Naive thymus-derived CD8-positive, alpha-beta T cell (primary cell): Measurements from ENCODE around the gene CDK10. TPM values are rescaled to one million over a fixed set of nuclear protein-coding genes. Genes with fewer than 3 reads are reported as not detected.
"Not testable (repeated sequence)": the region's sequence is repeated elsewhere in the genome, so short reads cannot be mapped to it uniquely, and the experiment has no call there.

Source experiments
- ATAC-seq, 2 donors: fragments of 150-1000 bp; cut with Tn5 transposase in 1 of 2; sonication (Bioruptor Pico), chemical (Tn5 transposase) in 1 of 2; 1 replicate in 1 of 2; 2 replicates in 1 of 2; pipeline ENCODE4 v1.10.0; 2021; ENCODE audit warnings: mild to moderate bottlenecking in 2 of 2, moderate library complexity in 2 of 2
- POLR2A ChIA-PET: fragments of 350-600 bp; sonication (Branson Sonifier 250); formaldehyde crosslinking; loops from one replicate; lab custom pipeline; 2021; ENCODE audit warnings: antibody characterized with exemption; lab: Charles Lee
- DNase-seq, 10 donors: peaks; one replicate each; pipeline versions ENCODE4 v3.0.0 to v3.0.0-alpha.2; 2020 to 2022
- H3K27ac Mint-ChIP-seq, 10 donors: one replicate each; pipeline ENCODE4 v1.8.0; 2020 to 2022; ENCODE audit warnings: mild to moderate bottlenecking in 10 of 10, mixed read lengths in 10 of 10, moderate library complexity in 4 of 10, inconsistent platforms in 1 of 10
- H3K27me3 Mint-ChIP-seq, 5 donors: one replicate each; pipeline ENCODE4 v1.8.0; 2021 to 2022; ENCODE audit warnings: mixed read lengths in 5 of 5
- H3K36me3 Mint-ChIP-seq, 3 donors: one replicate each; pipeline ENCODE4 v1.8.0; 2020 to 2022; ENCODE audit warnings: mixed read lengths in 3 of 3, mild to moderate bottlenecking in 2 of 3, inconsistent platforms in 1 of 3
- H3K4me1 Mint-ChIP-seq, 4 donors: one replicate each; pipeline ENCODE4 v1.8.0; 2021 to 2022; ENCODE audit warnings: mixed read lengths in 4 of 4
- H3K4me3 Mint-ChIP-seq, 10 donors: one replicate each; pipeline ENCODE4 v1.8.0; 2020 to 2022; ENCODE audit warnings: mild to moderate bottlenecking in 10 of 10, mixed read lengths in 10 of 10, moderate library complexity in 6 of 10, inconsistent platforms in 1 of 10
- H3K9me3 Mint-ChIP-seq, 9 donors: one replicate each; pipeline ENCODE4 v1.8.0; 2020 to 2022; ENCODE audit warnings: mixed read lengths in 9 of 9, mild to moderate bottlenecking in 3 of 9, inconsistent platforms in 1 of 9, moderate library complexity in 1 of 9
- polyA plus RNA-seq, 3 donors: library from polyadenylated mRNA; unstranded; fragments of 300-500 nt; fragmentation: Illumina TruSeq; gene quantifications; one replicate each; pipeline ENCODE4 v1.2.3, GENCODE V29; 2021
- total RNA-seq, 8 experiments: library from RNA in 2 of 8; stranded (reverse) in 2 of 8; gene quantifications; one replicate each; pipeline ENCODE4 v1.2.3 and lab custom pipeline; 2021 to 2026

CDK10 gene
- total and polyA plus RNA-seq, 5 experiments from 2014 or later, result 25.4 to 135 (median 63.3) TPM

DNA sequence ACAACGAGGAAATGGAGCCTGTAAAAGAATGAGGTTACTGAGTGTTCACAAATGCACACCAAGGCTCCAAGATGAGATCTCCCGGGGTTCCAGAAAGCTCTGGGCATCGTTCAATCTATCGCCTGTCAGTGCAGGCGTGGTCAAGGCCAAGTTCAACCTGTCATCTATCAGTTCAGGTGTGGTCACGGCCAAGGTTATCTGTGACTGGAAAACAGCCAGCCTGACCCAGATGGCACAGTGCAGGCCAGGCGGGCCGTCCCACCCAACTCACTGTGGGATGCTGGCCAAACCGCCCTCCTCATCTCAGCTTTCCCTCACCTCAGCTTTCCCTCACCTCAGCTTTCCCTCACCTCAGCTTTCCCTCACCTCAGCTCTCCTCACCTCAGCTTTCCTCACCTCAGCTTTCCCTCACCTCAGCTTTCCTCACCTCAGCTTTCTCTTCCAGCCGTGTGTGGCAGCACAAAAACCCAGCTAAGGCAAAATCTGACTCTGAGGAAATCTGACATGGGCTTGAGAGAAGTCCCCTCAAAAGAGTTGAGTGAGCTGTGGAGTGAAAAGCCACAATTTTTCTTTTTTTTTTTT is 31.3 kb upstream of the CDK10 start:
- H3K27ac Mint-ChIP-seq, result peak overlapping the region in 5 of 10 donors; percentile 39 to 85 (median 81)
- ATAC-seq (no peak), DNase-seq (no peak)
- POLR2A ChIA-PET, result no interaction called here
- H3K36me3 Mint-ChIP-seq, result peaks cover 0 to 29% (median 0%) of the 10 kb centered on the region in 3 donors
- no peaks in the 10 kb centered on the region for H3K9me3 Mint-ChIP-seq
- no peaks in the 10 kb centered on the region for H3K27me3 Mint-ChIP-seq
- H3K4me3 Mint-ChIP-seq, result peak overlapping the region in 7 of 10 donors; percentile 40 to 82 (median 77)
- peaks cover 11 to 45% (median 28%) of the 10 kb centered on the region in 4 donors for H3K4me1 Mint-ChIP-seq

DNA sequence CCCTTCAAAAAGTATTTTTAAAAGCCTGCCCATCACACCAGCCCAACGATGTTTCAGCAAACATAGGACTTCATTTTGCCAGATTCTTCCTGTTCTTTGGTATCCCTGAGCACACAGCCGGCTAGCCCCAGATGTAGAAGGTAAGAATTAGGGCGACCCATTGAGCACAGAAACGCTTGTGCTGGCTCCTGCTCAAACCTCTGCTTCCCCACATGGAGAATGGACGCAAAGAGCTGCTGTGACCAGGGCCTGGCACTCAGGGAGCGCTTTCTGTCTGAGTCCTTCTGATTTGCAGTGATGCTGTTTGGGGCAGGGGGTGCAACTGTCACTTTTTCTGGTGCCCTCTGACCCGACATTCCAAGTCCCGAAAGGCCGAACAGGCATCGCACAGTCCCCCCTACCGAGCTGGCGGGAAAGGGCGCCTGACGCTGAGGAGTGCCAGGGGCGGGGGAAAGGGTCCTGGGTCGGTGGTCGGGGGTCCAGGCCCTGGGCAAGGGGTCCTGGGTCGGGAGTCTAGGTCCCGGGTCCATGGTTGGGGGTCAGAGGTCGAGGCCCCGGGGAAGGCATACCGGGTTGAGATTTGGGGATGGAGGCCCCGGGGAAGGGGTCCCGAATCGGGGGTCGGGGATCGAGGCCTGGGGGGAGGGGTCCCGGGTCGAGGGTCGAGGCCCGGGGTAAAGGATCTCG is 29.9 kb upstream of the CDK10 start:
- DNase-seq (no peak), ATAC-seq (no peak)
- POLR2A ChIA-PET, result interaction anchor here (0.6 to 2.6 kb wide), 4 partner anchors 30 to 217 kb away, joined by 3 to 12 read pairs (median 8); partner anchors contain the start of genes CDK10, SPATA2L and TCF25
- H3K36me3 Mint-ChIP-seq, result peaks cover 0 to 25% (median 0%) of the 10 kb centered on the region in 3 donors
- H3K27me3 Mint-ChIP-seq, result no peaks in the 10 kb centered on the region
- peak overlapping the region; percentile 60 to 90 (median 80) for H3K27ac Mint-ChIP-seq
- no peaks in the 10 kb centered on the region for H3K9me3 Mint-ChIP-seq
- peak overlapping the region; percentile 72 to 88 (median 79) for H3K4me3 Mint-ChIP-seq
- peaks cover 11 to 46% (median 32%) of the 10 kb centered on the region in 4 donors for H3K4me1 Mint-ChIP-seq

DNA sequence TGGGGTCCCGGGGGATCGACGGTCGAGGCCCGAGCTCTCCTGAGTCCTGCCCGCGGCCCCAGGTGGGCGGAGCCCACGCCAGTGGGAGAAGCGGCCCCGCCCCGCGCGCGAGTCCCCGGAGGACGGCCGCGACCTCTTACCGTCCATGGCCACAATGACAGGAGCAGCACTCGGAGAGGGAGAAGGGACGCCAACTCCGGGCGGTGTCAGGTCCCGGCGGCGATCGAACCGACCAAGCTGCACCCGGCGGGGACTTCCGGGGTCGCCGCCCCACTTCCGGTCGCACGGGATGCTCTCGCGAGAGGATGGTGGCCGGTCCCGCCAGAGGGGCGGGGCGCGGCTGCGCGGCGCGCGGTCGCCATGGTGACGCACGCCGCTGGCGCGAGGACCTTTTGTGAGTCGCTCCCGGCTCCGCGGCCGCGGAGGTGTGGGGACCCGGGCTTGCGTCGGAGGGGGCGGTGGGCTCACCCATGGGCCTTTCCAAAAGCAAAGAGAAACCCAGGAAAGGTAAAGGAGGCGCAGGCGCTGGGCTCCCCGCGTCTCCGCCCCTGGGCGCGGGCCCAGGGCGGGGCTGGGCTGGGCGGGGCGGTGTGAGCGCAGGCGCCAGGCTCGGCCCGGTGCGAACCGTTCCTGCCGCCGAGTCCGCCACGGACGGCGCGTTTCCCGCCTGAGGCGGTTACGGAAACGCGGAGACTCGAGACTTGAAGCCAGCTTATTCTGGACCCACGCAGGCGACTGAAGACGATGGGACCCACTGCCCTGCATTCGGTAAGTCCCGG is 28.9 kb upstream of the CDK10 start, which contains the start of the genes CHMP1A and SPATA33:
Gene CHMP1A, minus strand, starts transcription at position 267 of the 779 bp plus-strand sequence. Its CDS starts 120 bp downstream, at position 147.
Gene SPATA33, plus strand, starts transcription at position 395 of the 779 bp plus-strand sequence. Its CDS starts 76 bp downstream, at position 471.
- POLR2A ChIA-PET, result interaction anchor here (0.7 to 2.6 kb wide), 6 partner anchors 29 to 215 kb away, joined by 3 to 12 read pairs (median 4); partner anchors contain the start of genes CDK10, SPATA2L and TCF25

DNA sequence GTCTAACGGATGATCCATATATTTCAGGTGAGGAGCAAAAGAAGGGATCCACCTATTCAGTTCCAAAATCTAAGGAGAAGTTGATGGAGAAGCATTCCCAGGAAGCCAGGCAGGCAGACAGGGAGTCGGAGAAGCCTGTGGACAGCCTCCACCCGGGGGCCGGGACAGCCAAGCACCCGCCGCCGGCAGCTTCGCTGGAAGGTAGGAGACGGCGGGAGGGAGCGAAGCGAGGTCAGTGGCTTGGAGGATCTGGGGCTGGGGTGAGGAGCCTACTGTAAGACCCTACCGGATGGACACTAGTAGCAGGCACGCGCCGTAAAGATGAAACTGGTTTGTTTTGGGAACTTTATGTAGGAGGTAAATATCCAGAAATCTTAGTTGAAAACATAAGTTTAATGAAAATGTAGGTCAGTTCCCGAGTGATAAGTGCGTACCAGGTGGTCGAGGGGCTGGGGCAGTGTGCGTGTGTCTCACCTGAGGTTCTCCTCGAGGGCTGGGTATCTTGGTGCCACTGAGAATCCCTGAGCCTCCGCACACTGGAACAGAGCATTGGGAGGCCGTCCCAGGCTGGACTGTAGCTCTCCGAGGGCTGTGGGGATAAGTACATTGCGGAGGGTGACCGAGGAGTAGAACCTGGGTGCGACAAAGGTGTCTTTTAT is 28.1 kb upstream of the CDK10 start:
- DNase-seq (no peak), ATAC-seq (no peak)
- Mint-ChIP-seq H3K36me3 (peaks cover 0 to 21% (median 0%) of the 10 kb centered on the region in 3 donors), H3K9me3 (no peaks in the 10 kb centered on the region), H3K4me3 (peak overlapping the region; percentile 79 to 88 (median 86)), H3K27me3 (no peaks in the 10 kb centered on the region), H3K27ac (peak overlapping the region; percentile 63 to 91 (median 84)), H3K4me1 (peaks cover 11 to 43% (median 30%) of the 10 kb centered on the region in 4 donors)
- POLR2A ChIA-PET, result interaction anchor here (0.6 to 2.6 kb wide), 3 partner anchors 28 to 267 kb away, joined by 4 to 12 read pairs (median 12); partner anchors contain the start of genes CDK10 and SPATA2L

More for the DNA sequence above, 28.9 kb upstream of the CDK10 start, which contains the start of the genes CHMP1A and SPATA33:
- DNase-seq (peak; percentile 88 to 98 (median 94)), ATAC-seq (peak; percentile 91)
- Mint-ChIP-seq H3K27me3 (no peaks in the 10 kb centered on the region), H3K4me3 (peak within 1 kb of the TSS; percentile 79 to 88 (median 86)), H3K4me1 (peaks cover 11 to 44% (median 31%) of the 10 kb centered on the region in 4 donors), H3K36me3 (peaks cover 0 to 23% (median 0%) of the 10 kb centered on the region in 3 donors), H3K27ac (peak within 1 kb of the TSS; percentile 68 to 91 (median 86)), H3K9me3 (no peaks in the 10 kb centered on the region)

DNA sequence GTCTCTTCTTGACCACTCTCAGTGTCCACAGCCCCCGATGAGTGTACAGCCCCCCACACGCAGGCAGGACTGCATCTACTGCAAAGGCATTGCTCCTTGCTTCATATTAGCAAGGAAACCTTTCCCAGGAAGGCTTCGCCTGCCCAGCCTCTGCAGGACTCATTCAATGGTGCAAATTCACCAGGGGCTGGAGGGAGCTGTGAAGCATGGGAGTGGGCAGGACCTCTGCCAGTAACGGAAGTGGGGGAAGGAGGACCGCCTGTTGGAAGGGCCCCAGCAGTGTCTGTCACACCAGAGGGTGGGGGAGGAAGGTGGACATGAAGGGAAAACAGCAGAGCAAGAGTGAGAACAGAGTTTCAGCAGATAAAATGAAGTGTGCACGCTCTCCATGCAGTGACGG is 26.3 kb upstream of the CDK10 start:
- POLR2A ChIA-PET, result no interaction called here
- DNase-seq, result no peak
- Mint-ChIP-seq H3K9me3 (no peaks in the 10 kb centered on the region), H3K27me3 (no peaks in the 10 kb centered on the region), H3K4me1 (peaks cover 9 to 31% (median 25%) of the 10 kb centered on the region in 4 donors), H3K36me3 (peaks cover 0 to 22% (median 2%) of the 10 kb centered on the region in 3 donors), H3K27ac (peak overlapping the region in 1 of 10 donors; percentile 20), H3K4me3 (peak overlapping the region in 3 of 10 donors; percentile 14 to 38 (median 24))
- ATAC-seq, result no peak

DNA sequence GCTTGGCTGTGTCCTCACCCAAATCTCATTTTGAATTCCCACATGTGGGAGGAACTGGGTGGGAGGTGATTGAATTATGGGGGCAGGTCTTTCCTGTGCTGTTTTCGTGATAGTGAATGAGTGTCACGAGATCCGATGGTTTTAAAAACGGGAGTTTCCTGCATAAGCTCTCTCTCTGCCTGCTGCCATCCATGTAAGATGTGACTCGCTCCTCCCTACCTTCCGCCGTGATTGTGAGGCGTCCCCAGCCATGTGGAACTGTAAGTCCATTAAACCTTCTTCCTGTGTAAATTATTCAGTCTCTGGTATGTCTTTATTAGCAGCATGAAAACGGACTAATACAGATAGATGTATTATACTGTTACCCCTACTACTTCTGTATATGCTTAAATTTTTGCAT is 25.3 kb upstream of the CDK10 start:
- H3K27me3 Mint-ChIP-seq, result no peaks in the 10 kb centered on the region
- no peaks in the 10 kb centered on the region for H3K9me3 Mint-ChIP-seq
- peak overlapping the region in 1 of 10 donors; percentile 30 for H3K27ac Mint-ChIP-seq
- H3K4me1 Mint-ChIP-seq, result peaks cover 7 to 25% (median 18%) of the 10 kb centered on the region in 4 donors
- H3K4me3 Mint-ChIP-seq, result peak overlapping the region in 1 of 10 donors; percentile 16
- ATAC-seq (no peak), DNase-seq (no peak)
- POLR2A ChIA-PET, result no interaction called here
- H3K36me3 Mint-ChIP-seq, result peaks cover 0 to 15% (median 2%) of the 10 kb centered on the region in 3 donors

DNA sequence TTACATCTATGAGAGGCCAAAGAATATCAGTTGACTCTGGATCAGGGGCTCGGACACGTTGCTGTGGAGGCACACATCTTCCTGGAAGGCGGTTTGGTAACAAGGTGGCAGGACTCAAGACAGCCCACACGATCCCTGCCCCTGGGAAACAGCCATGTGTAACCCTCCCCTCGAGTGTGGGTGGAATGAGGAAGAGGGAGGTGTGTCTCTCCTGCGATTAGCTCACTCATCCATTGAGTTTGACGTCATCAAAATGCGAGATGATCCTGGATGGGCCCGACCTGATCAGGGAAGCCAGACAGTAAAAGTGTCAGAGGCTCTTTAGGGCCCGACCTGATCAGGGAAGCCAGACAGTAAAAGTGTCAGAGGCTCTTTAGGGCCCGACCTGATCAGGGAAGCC is 22.3 kb upstream of the CDK10 start:
- ATAC-seq, H3K9me3 Mint-ChIP-seq, H3K27me3 Mint-ChIP-seq, POLR2A ChIA-PET, DNase-seq, H3K27ac Mint-ChIP-seq, H3K4me3 Mint-ChIP-seq: not testable (repeated sequence)
- H3K36me3 Mint-ChIP-seq, result peaks cover 0 to 14% (median 2%) of the 10 kb centered on the region in 3 donors
- H3K4me1 Mint-ChIP-seq, result peaks cover 2 to 18% (median 8%) of the 10 kb centered on the region in 4 donors

DNA sequence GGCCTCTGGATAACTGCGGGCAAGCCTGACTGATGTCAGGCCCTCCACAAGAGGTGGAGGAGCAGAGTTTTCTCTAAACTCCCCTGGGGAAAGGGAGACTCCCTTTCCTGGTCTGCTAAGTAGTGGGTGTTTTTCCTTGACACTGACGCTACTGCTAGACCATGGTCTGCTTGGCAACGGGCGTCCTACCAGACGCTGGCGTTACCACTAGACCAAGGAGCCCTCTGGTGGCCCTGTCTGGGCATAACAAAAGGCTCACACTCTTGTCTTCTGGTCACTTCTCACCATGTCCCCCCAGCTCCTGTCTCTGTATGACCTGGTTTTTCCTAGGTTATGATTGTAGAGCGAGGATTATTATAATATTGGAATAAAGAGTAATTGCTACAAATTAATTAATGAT is 19.5 kb upstream of the CDK10 start:
- H3K27ac Mint-ChIP-seq, ATAC-seq, H3K4me3 Mint-ChIP-seq, H3K9me3 Mint-ChIP-seq, DNase-seq, H3K36me3 Mint-ChIP-seq, H3K27me3 Mint-ChIP-seq: not testable (repeated sequence)
- peaks cover 0 to 12% (median 5%) of the 10 kb centered on the region in 4 donors for H3K4me1 Mint-ChIP-seq
- POLR2A ChIA-PET, result interaction anchor here (0.6 kb wide), 1 partner anchor 14 kb away, joined by 4 read pairs; no protein-coding TSS in a partner anchor

DNA sequence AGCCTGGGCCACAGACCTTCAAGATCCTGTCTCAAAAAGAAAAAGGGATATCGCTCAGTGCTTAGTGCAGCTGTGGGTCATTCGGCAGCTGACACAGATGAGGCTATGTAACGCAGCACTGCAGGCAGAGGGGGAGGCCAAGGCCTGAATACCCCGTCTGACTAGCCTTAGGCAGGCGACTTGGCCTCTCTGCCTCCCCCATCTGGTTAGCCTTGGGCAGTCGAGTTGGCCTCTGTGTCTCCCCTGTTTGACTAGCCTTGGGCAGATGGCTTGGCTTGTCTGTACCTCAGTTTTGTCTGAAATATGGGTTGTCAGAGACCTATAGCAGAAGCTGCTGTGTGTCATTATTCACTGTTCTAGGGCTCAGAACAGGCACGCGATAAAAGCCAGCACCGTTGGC is 18.9 kb upstream of the CDK10 start:
- peak overlapping the region in 2 of 10 donors; percentile 51 to 62 for H3K4me3 Mint-ChIP-seq
- ATAC-seq (no peak), DNase-seq (no peak)
- POLR2A ChIA-PET, result interaction anchor here (0.6 kb wide), 1 partner anchor 14 kb away, joined by 4 read pairs; no protein-coding TSS in a partner anchor
- peaks cover 0 to 1% (median 0%) of the 10 kb centered on the region in 9 donors for H3K9me3 Mint-ChIP-seq
- no peak overlapping the region for H3K27ac Mint-ChIP-seq
- no peaks in the 10 kb centered on the region for H3K27me3 Mint-ChIP-seq
- H3K4me1 Mint-ChIP-seq, result peaks cover 0 to 12% (median 5%) of the 10 kb centered on the region in 4 donors
- peaks cover 0 to 5% (median 2%) of the 10 kb centered on the region in 3 donors for H3K36me3 Mint-ChIP-seq

DNA sequence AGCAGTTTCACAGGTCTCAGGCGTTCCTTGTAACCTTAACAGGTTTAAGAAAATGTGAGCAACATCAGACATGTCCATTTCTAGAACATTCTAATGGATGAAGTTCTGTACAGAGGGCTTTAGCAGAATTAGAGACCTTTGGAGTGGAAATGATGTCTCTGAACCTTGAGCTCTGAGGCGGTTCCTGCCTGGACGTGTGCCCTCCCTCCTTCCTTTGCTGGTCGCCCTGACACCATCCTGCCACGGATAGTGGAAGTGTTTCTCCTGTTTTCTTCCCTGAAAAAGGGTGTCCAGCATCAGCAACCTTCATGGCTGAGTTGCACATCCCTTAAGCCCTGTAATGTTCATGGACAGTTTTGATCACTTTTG is 17.7 kb upstream of the CDK10 start:
- POLR2A ChIA-PET, result no interaction called here
- Mint-ChIP-seq H3K4me3 (peak overlapping the region in 8 of 10 donors; percentile 32 to 76 (median 62)), H3K27me3 (no peaks in the 10 kb centered on the region)

DNA sequence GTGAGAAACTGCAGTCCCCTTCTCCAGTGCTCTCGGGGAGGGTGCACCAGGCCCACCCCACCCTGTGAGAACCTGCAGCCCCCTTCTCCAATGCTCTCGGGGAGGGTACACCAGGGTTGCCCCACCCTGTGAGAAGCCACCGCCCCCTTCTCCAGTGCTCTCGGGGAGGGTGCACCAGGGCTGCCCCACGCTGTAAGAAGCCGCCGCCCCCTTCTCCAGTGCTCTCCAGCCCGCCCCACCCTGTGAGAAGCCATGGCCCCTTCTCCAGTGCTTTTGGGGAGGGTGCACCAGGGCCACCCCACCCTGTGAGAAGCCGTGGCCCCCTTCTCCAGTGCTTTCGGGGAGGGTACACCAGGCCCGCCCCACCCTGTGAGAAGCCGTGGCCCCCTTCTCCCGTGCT is 16.7 kb upstream of the CDK10 start:
- ATAC-seq, result no peak
- DNase-seq, result no peak
- POLR2A ChIA-PET, result no interaction called here

More for the DNA sequence above, 17.7 kb upstream of the CDK10 start:
- no peak for DNase-seq
- H3K4me1 Mint-ChIP-seq, result peaks cover 0 to 12% (median 5%) of the 10 kb centered on the region in 4 donors
- H3K36me3 Mint-ChIP-seq, result no peaks in the 10 kb centered on the region
- peak overlapping the region in 3 of 10 donors; percentile 27 to 75 (median 47) for H3K27ac Mint-ChIP-seq
- ATAC-seq, result no peak
- peaks cover 0 to 1% (median 0%) of the 10 kb centered on the region in 9 donors for H3K9me3 Mint-ChIP-seq

More for the DNA sequence above, 16.7 kb upstream of the CDK10 start:
- Mint-ChIP-seq H3K4me3 (no peak overlapping the region), H3K36me3 (no peaks in the 10 kb centered on the region), H3K9me3 (peaks cover 0 to 1% (median 0%) of the 10 kb centered on the region in 9 donors), H3K27ac (no peak overlapping the region), H3K4me1 (peaks cover 0 to 12% (median 5%) of the 10 kb centered on the region in 4 donors), H3K27me3 (no peaks in the 10 kb centered on the region)
